ENCODE results near the gene SLC41A3.

DNA sequence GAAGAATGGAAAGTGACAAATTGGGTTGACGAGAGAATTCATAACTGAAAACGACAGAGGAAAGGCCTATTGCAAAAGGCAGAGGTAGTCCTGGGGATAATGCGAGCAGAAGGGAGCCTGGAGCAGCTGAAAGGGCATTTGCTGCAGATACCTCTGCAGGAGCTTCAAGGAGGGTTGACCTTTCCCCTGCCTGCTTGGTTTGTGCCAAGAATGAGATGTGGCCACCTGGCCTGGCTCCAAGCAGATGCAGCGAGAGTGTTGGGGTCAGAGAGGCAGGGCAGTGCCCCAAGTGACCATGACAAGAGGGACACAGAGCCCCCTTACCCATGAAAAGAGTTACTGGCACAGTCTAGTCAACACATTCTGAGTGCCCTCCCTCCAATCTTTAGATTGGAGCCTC lies 43.5 kb downstream of the SLC41A3 start:
- TF ChIP-seq, protein P1, sequence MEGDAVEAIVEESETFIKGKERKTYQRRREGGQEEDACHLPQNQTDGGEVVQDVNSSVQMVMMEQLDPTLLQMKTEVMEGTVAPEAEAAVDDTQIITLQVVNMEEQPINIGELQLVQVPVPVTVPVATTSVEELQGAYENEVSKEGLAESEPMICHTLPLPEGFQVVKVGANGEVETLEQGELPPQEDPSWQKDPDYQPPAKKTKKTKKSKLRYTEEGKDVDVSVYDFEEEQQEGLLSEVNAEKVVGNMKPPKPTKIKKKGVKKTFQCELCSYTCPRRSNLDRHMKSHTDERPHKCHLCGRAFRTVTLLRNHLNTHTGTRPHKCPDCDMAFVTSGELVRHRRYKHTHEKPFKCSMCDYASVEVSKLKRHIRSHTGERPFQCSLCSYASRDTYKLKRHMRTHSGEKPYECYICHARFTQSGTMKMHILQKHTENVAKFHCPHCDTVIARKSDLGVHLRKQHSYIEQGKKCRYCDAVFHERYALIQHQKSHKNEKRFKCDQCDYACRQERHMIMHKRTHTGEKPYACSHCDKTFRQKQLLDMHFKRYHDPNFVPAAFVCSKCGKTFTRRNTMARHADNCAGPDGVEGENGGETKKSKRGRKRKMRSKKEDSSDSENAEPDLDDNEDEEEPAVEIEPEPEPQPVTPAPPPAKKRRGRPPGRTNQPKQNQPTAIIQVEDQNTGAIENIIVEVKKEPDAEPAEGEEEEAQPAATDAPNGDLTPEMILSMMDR (IDR thresholded peaks at IDR 0.05) = no peak
- no peak for TF ChIP-seq POLR2A (IDR thresholded peaks at IDR 0.05)

All from heart left ventricle (tissue), 13 donors.